ENCODE measurements around the gene DYNLRB2.

DNA sequence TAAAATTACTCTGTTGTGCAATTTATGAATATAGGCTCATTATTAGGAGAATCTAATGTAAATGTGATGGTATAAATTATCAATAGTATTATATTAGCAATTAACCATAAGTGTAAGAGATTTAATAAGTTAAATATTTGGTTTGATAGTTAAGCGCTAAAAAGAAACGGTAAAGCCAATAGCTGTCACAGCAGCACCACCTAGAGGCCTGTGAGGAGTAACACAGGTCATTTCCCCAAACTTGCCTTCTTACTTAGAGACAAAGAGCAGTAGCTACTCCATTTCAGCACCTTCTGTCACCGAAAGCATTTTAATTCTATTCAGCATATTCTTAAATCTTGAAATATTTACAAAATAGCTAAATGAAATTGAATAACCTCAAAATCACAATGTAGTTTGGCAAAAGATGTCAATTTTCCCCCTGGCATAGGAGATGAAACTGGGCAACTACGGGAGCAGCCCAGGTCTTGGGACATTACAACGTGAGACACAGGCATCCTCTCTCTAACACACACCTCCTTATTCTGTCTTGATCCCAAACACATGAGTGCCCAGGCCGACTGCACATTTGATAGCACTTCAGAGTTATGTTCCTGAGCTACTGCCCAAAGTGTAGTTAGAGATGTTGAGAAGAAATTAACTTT is 14.3 kb upstream of the DYNLRB2 start:
- TF ChIP-seq POLR2AphosphoS5 (IDR thresholded peaks at IDR 0.05; ENCODE audit: low read depth, low read length): no peak
- no peak for TF ChIP-seq SPI1 (IDR thresholded peaks at IDR 0.05; ENCODE audit: low read depth, low read length)
- no peak for TF ChIP-seq POLR2A (IDR thresholded peaks at IDR 0.05; ENCODE audit: low read depth, low read length)
